HK-2 (cell line): ENCODE data around the gene CPLANE1.
"Not testable (repeated sequence)": the region's sequence is repeated elsewhere in the genome, so short reads cannot be mapped to it uniquely, and the experiment has no call there.

Experiments
- DNase-seq: peaks from one replicate; pipeline ENCODE4 v3.0.0-alpha.2; 2018; ENCODE audit not compliant: unreplicated experiment

Gene CPLANE1

GRCh38 chr5:37208883-37209797, 40.0 kb downstream of the CPLANE1 start:
- DNase-seq: no peak

GRCh38 chr5:37207802-37208201, 41.4 kb downstream of the CPLANE1 start:
- DNase-seq: no peak

DNA sequence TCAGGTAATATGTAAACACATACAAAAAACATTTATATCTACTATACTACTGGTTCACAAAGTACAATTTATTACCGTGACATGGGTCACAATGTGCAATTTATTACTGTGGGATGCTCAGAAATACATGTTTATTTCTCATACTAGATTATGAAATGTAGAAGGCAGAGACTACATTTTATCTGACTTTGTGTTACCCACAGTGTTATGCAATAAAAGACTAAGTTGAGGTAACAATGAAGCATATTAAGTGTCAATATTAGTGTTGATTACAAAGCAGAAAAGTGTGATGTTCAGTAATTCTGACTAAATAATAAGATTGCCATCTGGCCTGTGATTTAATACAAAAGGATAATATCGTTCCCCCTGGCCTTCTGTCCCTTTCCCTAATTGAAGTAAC, 42.4 kb downstream of the CPLANE1 start:
- DNase-seq: no peak

- no peak for DNase-seq
Measured at GRCh38 chr5:37198842-37199241, 50.3 kb downstream of the CPLANE1 start.

DNA sequence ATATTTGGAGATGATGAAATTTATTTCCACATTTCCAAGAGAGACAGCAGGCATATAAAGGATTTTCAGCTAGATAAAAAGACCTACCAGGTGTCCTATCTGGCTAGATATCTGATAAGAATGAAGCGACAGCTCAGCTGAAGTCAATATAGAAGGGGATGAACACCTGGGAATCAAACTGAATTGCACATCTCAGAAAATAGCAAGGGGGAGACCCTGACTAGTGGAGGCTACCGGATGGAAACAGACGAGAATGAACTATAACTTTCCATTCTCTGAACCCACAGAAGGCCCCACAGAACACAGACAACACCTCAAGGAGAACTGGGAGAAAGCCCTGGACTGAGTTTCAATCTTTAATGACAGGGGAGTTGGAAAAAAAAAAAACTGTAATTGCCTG, 51.1 kb downstream of the CPLANE1 start:
- DNase-seq: no peak

GRCh38 chr5:37197340-37198050, 51.7 kb downstream of the CPLANE1 start:
- no peak for DNase-seq

DNA sequence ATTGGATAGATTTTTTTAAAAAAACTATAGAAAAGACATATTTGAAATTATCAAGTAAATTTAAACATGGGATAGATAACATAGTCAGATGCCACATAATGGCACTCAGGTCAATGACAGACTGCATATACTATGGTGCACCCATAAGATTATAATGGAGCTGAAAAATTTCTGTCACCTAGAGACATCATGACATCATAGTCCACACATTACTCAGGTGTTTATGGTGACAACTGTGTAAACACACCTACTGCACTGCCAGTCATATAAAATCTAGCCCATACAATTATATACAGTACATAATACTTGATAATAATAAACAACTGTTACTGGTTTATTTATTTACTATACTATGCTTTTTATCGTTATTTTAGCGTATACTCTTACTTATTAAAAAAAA, 58.6 kb downstream of the CPLANE1 start:
- DNase-seq: no peak

DNA sequence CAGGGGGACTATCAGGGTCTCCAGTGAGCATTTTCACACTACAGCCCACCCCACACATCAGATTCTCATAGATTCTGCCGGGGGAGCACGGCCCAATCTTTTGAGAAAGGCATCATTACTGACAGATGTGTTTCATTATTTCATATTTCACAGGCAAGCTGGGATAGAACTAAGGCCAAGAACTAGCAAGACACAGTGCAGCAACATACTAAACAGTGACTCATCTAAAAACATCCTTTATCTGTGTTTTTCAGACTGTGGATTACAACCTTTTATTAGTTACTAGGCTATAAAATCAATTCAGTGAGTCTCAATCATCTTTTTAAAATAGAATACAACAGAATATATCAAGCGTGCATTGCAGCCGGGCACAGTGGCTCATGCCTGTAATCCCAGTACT, 59.8 kb downstream of the CPLANE1 start:
- no peak for DNase-seq

GRCh38 chr5:37187465-37187977, 61.7 kb downstream of the CPLANE1 start:
- no peak for DNase-seq

DNA sequence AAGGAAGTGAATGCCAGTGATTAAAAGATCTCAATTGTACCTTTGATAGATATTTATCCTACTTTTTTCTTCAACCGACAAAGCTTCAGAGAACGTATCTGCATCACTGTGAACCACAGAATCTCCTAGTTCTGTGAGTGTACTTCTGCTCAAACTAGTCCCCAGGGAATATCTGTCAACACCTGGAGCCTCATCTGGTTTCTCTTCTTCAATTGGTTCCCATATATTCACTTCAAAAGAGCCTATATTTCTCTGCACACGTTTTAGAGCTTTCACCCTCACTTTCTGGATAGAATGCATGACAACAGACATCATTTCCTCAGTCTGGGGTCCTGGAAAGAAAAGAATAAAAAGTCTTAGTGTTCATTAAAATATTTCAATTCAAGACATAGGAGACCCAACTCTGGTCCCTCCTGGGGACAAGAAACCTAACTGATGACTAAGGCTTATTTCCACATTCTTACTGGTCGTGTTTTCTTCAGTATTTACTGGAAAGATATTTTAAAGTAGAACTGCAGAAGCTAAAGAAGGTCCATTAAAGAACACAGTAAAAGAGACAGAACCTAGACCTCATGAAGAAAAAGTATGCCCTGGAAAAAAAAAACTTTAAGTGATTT, 64.3 kb downstream of the CPLANE1 start:
- no peak for DNase-seq

- DNase-seq: no peak
Measured at GRCh38 chr5:37182667-37183066, 66.5 kb downstream of the CPLANE1 start.

DNA sequence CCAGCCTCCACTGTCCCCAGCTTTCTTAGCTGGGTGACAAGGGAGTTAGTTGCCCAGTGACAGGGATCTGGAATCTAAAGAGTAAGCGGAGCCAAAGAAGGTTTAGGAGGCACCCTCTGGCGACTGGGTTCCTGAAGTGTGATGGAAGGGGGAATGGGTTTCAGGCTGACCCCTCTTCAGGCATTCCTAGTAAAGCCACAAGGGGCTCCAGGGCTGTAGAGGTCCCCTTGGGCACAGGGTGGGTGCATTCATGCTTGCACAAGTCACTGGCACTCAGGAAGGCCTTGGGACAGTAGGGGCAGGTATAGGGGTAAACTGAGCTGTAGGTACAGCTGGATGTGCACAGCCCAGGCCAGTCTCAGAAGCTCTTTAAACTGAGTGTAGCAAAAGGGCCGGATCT, 74.2 kb downstream of the CPLANE1 start:
- no peak for DNase-seq

GRCh38 chr5:37172957-37173356, 76.2 kb downstream of the CPLANE1 start:
- no peak for DNase-seq

- DNase-seq: no peak
Measured at GRCh38 chr5:37170856-37171255, 78.3 kb downstream of the CPLANE1 start.

DNA sequence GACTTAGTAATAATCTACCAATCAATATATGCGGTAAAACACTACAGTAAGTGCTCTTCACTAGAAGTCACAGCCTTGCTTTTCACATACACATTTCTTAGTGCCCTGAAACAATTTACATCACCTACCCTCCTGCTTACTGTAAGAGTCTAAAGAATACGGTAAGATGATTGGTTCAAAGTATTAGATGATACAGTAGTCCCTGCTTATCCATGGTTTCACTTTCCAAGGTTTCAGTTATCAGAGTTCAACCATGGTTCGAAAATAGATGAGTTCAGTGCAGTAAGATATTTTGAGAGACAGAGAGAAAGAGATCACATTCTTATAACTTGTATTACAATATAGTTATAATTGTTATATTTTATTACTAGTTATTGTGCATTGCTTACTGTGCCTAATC, 83.0 kb downstream of the CPLANE1 start:
- no peak for DNase-seq

GRCh38 chr5:37165761-37166160, 83.4 kb downstream of the CPLANE1 start:
- no peak for DNase-seq

DNA sequence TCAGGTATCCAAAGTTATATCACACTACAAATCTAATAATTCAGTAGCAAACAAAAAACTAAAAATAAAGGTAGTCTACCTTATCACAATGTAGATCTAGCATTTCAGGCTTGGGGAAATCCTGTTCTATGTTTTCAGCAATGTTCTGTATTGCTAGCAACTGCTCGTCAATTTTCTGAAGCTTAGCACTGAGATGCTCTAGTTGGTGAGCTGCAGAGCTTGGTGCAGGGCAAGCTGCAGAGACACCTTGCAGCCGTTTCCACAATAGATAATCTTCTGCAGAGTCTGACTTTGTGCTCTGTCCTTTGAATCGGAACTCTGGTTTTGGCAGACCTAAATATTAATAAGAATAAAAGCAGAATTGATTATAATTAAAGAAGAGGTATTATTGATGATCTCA, 95.5 kb downstream of the CPLANE1 start:
- no peak for DNase-seq

DNA sequence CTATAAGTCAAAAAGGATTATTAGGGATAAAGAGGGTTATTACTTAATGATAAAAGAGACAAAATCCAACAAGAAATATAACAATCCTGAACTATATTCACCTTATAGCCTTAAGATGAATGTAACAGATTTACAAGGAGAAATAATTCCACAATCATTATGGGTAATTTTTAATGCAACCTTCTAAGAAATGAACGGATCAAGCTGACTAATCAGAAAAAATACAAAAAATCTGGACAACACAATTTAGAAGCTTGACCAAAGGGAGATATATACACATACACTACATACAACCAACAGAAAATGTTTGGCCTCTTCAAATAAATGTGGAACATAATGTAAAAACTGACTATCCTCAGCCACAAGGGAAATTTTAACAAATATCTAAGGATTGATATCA, 102.3 kb downstream of the CPLANE1 start:
- no peak for DNase-seq

GRCh38 chr5:37136694-37137093, 112.5 kb downstream of the CPLANE1 start:
- no peak for DNase-seq

DNA sequence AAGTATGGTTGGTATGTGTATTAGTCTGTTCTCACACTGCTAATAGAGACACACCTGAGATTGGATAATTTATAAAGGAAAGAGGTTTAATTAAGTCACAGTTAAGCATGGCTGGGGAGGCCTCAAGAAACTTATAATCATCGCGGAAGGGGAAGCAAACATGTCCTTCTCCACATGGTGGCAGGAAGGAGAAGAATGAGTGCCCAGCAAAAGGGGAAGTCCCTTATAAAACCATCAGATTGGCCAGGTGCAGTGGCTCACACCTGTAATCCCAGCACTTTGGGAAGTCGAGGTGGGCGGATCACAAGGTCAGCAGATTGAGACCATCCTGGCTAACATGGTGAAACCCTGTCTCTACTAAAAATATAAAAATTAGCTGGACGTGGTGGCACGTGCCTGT, 113.9 kb downstream of the CPLANE1 start:
- DNase-seq: not testable (repeated sequence)

DNA sequence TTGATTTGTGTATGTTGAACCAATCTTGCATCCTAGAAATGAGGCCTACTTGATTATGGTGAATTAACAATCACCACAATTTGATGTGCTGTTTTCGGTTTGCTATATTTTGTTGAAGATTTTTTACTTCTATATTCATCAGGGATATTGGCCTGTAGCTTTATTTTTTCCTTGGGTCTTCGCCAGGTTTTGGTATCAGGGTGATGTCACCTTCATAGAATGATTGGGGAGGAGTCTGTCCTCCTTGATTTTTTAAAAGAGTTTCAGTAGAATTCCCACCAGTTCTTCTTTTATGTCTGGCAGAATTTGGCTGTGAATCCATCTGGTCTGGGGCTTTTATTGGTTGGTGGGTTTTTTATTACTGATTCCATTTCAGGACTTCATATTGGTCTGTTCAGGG, 115.2 kb downstream of the CPLANE1 start:
- no peak for DNase-seq

DNA sequence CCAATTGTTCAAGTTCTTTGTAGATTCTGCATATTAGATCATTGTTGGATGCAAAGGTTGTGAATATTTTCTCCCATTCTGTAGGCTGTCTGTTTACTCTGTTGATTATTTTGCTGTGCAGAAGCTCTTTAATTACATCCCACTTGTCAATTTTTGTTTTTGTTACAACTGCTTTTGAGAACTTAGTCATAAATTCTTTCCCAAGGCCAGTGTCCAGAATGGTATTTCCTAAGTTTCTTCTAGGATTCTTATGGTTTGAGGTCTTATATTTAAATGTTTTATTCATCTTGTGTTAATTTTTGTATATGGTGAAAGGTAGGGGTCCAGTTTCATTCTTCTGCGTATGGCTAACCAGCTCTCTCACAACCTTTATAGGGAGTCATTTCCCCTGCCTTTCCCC, 116.5 kb downstream of the CPLANE1 start:
- DNase-seq: no peak

DNA sequence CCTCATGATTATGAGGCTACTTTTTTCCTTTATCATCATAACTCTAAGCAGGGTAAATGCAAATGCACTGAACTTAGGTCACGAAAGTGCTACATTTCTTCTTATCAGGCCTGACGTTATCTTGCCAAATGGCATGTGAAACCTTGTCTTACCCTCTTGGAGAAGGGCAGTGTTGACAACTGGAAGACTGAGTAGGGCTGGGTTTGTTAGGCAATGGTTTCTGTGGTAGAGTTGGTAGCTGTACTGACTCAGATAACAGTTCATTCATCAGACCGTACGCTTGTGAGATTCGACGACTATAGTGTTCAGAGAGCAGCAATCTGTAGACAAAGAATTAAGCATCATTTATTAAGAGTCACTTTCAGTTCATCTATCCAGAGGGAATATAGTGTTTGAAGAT, 127.7 kb downstream of the CPLANE1 start:
- no peak for DNase-seq
